ENCODE measurements around the gene DGCR6. TPM values are rescaled to one million over a fixed set of nuclear protein-coding genes. Genes with fewer than 3 reads are reported as not detected.
"Not testable (repeated sequence)": the region's sequence is repeated elsewhere in the genome, so short reads cannot be mapped to it uniquely, and the experiment has no call there.

DGCR6 gene
- polyA plus RNA-seq, 5 donors, result 8.7 to 17.2 (median 12.4) TPM

DNA sequence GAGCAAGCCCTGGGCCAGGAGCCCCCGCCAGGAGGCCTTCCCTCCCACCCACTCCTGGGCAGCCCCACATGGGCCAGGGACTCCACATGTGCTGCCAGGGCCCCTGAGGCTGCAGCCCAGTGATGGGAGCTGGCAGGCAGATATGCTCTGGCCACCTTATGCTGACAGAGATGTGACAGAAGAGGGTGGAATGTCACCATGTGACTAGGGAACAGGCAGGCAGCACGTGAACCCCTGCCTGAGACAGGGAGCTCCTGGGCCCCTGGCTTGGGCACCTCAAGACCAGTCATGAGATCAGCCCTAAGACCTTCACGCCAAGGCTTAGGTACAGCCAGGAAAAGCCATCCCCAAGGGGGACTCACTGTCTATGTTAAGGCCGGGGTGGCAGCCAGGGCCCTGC, 20.9 kb downstream of the DGCR6 start:
- DNase-seq, result no peak

DNA sequence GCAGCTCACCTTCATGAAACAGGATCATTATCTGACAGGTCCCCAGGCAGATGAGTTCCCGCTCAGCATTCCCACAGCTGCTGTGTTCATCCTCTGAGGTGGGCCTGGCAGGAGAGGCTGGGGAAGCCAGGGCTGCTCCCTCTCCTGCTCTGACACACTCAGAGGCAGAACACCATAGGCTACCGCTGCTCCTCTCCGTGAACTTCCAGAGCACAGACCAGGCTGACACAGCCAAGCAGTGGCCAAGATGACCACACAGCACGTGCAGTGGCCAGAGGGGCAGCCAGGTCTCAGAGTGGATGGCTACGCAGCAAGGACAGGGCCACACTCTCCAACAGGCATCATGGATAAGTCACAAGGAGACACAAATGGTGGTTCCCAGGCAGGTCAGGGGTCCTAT, 21.5 kb downstream of the DGCR6 start:
- no peak for DNase-seq

DNA sequence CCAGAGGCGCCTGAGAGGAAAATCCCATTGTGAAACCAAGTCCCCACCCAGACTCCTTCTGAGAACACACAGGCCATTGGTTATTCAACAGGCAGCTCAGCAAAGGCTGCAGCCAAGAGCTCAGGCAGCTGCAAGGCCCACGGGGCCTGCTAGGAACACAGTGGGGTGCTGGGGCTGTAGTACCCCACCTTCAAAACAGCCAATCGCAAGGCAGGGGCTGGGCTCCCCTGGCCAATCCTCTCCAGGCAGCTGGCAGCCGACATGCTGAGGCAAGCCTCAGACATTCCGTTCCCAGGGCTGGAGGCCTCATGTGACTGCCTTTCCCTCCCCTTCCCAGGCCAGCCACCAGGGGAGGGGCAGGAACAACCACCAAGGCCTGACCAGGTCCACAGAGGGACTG, 23.3 kb downstream of the DGCR6 start:
- no peak for DNase-seq

DNA sequence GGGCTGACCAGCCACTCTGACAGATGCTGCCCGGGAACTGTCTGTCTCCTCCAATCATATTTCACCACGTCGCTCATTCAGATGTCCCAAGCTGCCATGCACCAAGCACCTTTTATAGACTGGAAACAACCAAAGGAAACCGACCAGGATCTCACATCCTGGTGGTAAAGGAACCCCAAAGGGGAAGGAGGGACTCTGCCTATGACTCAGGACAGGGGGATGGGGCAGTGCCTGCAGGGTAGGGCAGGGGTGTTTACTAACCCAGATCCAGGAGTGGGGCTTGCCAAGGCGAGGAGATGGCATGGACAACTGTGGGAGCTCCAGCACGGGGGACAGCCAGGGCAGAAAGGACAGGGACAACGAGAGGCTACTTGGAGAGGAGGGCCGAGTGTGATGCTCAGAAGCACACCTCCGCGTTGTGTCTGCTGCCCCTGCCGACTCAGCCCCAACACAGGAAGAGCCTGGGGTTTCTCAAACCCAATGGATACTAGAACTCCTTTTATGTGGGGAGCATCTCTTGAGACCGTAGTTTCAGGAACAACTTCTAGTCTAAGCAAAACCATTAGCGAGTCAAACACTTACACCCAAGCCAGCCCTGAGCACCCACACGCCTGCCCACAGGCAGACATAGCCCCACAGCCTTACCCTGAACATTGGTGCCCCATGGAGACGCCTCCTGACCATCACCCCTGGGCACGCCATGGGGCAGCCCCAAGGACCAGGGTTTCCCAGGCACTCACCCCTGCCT, 26.0 kb downstream of the DGCR6 start:
- DNase-seq, result no peak

DNA sequence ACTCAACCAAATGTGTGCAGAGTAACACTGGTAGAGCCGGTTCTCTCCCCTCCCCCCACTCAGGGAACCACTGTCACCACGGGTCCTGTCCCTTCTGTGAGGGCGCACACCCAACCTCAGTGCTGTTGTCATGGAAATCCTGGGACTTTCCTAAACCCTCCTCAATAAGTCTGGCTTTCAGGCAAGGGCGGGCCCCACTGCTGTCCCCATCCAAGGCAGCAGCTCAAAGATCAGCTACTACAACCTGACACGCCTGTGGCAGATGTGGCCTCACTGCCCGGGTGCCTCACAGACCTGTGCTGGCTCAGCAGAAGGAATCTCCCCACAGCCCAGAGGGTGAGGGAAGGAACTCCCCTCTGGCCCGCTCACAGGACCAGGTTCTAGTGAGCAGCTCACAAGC, 27.8 kb downstream of the DGCR6 start:
- DNase-seq, result no peak

DNA sequence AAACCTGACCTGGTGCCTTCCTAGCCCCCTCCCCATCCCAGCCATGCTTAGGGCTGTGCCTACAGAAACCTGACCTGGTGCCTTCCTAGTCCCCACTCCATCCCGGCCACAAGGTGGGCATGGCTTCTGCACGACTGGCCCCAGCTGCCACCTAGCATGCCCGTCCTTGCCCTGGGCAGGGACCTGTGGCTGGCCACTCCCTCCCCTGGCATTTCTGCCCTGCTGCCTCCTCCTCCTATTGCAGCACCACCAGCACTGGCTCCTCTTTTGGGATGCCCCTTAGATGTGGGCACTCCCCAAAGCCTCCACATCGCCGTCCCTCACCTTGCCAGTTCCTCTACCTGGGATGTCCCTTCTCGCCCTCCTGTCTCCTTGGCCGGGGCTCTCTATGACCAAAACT, 28.6 kb downstream of the DGCR6 start:
- DNase-seq, result not testable (repeated sequence)

DNA sequence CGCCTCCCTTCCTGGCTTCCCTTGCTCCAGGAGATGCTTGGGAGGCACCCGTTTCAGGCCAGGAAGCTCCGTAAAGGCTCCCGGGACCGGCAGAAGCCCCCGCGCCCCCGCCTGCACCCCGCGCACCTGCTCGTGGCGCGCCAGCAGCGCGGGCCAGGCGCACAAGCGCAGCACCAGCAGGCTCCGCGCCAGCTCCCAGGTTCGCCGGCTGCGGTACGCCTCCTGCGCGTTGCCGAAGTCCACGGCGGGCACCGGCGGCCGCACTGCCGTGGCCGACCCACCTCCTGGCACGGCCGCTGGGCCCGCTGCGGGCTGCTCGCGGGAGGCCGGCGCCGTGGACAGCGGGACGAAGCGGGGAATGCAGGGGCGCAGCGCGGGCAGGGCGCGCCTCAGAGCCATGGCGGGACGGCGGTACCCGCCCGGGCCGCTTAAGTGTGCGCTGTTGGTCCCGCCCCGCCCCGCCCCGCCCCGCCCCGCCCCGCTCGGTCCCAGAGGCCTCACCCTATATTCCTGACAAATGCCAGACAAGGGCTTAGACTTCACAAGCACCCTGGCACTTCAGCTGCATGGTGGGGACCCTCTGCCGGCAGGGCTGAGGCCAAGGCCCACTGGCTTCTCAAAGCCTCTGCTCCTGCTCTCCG, 29.9 kb downstream of the DGCR6 start, which contains the start of gene PRODH:
PRODH (minus strand) TSS at position 405 of the 641 bp plus-strand sequence; CDS start at position 399, 6 bp downstream.
- DNase-seq, result no peak

DNA sequence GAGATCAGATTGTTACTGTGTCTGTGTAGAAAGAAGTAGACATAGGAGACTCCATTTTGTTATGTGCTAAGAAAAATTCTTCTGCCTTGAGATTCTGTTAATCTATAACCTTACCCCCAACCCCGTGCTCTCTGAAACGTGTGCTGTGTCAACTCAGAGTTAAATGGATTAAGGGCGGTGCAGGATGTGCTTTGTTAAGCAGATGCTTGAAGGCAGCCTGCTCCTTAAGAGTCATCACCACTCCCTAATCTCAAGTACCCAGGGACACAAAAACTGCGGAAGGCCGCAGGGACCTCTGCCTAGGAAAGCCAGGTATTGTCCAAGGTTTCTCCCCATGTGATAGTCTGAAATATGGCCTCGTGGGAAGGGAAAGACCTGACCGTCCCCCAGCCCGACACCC, 32.6 kb downstream of the DGCR6 start:
- DNase-seq, result not testable (repeated sequence)

DNA sequence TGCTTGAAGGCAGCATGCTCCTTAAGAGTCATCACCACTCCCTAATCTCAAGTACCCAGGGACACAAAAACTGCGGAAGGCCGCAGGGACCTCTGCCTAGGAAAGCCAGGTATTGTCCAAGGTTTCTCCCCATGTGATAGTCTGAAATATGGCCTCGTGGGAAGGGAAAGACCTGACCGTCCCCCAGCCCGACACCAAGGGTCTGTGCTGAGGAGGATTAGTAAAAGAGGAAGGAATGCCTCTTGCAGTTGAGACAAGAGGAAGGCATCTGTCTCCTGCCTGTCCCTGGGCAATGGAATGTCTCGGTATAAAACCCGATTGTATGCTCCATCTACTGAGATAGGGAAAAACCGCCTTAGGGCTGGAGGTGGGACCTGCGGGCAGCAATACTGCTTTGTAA, 41.0 kb downstream of the DGCR6 start:
- not testable (repeated sequence) for DNase-seq

DNA sequence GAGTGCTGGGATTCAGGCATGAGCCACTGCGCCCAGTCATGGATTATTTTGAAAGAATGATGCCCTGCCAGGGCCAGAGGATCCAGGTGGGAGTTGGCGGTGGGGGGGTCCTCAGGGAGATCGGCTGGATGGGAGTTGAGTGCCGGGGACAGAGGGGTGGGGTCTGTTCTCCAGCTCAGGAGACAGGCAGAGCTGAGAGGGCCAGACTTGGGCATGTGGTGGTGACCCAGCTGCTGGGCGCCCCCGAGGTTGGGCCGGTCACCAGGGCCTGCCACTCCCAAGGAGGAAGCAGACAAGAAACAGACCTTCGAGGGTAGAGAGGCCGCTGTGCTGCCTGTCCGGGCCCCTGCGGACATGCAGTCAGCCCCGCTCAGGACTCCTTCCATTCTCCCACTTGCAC, 41.8 kb downstream of the DGCR6 start:
- no peak for DNase-seq

DNA sequence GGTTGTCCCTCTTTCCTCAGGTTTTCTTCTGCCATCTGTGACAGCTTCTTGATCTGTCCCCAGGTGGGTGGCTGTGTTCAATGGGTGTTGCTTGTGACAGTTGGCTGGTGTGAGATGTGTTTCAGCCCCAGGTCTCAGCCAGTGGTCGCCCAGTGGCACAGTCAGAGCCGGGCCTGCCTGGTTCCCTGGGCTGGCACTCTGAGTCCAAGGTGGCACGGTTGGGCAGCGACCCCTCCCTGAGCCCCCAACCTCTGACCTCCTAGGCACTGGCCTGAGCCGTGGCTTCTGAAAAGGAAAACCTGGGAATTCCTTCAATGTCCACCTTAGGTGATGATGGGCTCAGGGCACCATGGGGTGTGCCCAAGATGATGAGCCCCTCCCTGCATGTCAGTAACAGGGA, 44.0 kb downstream of the DGCR6 start:
- no peak for DNase-seq

DNA sequence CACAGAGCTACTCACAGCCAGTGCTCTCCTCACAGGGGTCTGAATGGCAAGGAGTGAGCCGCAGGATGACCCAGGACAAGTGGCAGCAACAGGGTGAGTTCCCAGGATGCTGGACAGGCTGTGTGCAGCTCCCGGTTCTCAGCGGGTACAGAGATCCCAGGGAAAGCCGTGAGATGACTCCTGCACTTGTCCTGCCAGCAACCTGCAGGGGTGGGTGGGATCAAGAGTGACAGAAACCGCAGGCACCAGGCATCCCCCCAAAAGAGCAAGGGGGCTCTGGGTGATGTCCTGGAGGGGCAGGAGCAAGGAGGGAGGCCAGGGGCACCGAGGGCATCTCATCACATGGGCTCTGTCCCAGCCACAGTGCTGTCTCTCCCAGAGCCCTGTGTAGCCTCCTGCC, 45.9 kb downstream of the DGCR6 start:
- no peak for DNase-seq

DNA sequence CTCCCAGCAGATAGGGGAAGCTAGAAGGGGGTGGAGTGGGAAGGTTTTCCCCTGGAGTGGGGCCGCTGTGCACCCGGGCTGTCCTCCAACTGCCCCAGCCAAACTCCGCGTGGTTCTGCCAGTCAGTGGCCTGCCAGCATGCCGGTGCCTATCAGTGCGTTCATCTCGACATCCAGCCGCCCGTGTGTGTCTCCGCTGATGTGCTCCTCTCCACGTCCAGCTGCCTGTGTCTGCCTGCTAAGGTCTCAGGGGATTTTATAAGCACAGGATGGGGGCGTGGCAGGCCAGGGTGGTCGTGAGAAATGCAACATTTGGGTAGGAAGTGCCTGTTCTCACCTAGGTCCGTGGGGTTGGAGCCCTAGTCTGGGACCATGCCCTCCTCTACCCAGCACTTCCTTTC, 47.0 kb downstream of the DGCR6 start:
- DNase-seq, result not testable (repeated sequence)

DNA sequence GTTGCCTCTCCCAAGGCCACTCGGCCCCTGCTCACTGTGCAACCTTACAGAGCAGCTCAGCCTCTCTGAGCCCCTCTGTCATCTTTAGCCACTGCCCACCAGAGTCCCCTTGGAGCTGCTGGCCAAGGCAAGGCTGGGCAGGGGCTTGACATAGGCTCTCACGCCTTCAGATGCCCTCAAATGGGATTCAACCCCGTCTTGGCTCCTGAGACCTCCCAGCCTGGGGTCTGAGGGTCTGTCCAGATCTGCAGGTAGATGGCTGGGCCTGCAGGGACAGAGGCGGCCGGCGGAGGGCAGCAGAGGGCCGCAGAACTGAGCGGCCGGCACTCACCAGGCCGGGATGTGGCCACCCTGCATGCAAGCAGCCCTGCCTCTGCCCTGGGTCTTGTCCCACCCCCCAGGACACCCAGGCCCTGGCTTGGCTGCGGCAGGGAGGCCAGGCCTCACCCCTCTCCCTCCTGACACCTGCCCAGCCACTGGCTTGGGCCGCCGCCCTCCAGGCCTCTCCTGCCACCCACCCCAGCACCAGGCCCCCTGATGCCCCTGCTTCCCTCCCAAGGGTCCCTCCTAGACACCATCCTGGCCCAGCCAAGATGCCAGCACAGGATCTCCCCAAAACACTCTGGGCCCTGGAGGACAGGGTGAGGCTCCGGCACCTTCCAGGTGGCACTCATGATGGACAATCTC, 48.3 kb downstream of the DGCR6 start:
- peak; percentile 41 to 43 for DNase-seq

DNA sequence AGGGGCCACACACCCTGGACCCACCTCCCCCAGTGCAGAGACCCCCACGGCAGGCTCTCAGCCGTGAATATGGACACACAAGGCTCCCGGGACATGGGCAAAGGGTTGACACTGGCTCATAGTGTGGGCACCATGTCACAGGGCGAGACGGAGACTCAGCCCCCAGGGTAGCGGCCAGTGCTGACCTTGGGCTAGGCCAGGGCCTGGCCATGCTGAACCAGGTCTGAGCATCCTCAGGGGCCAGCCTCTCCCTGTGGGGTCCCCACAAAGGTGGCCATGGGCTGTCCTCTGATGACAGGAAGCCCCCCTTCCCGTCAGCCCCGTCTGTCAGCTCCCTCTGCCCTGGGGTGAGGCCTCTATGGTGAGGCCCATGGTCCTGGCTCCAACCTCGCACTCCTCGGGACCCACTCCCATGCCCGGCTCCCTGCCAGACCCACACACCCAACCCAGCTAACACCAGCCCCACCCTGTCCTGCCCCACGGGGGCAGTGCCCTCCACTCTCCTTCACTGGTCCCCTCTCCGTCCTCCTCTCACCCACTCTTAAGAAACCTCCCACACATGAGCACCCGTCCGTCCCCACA, 49.0 kb downstream of the DGCR6 start:
- DNase-seq, result no peak

DNA sequence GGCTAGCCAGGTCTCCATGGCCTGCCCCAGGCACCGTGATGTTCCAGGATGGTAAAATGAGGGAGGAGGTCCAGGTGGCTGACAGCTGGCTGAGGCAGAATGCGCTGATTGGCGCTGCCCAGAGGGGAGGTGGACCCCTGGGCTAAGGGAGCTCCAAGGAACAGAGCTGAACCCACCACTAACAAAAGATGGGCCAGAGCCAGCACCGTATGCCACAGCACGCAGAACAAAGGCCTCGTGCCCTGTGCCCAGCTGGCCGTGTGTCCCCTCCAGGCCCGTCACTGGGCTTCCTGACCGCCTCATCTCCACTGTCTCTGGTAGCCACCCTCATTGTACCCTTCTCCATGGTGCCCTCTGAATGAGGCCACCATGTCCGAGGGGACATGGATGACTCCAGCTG, 49.6 kb downstream of the DGCR6 start:
- DNase-seq, result no peak

DNA sequence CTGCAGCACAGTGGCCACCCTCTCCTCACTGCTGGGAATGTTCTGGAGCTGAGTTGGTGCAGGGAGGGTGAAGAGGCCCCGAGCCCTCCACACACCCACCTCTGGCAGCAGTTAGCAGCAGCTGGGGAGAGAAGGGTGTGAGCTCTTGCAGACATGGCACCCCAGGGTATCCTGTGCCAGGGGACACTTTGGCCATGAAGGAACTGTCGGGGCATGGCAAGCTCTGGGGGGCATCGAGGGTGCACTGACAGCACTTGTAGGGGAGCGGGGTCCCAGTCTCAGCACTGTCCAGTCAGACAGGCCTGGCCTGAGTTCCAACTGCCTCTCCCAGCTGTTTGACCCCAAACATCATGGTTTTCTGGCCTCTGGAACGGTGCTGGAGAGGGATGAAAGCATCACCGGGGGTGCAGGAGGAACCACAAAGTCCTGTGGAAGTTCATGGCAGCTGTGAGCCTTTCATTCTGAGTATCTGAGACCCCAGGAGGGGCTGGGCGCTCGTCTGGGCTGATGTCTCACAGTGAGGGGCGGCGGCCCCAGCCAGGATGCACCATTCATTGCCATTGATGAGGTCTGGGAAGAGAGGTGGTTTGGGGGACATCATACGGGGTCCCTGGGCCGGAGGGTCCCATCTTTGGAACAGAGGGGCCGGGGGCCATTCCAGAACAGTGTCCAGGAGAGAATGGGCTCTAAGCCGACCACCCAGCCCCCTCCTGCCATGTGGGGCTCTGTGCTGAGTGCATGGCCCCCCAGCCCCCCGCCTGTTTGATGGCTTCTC, 50.2 kb downstream of the DGCR6 start:
- not testable (repeated sequence) for DNase-seq

DNA sequence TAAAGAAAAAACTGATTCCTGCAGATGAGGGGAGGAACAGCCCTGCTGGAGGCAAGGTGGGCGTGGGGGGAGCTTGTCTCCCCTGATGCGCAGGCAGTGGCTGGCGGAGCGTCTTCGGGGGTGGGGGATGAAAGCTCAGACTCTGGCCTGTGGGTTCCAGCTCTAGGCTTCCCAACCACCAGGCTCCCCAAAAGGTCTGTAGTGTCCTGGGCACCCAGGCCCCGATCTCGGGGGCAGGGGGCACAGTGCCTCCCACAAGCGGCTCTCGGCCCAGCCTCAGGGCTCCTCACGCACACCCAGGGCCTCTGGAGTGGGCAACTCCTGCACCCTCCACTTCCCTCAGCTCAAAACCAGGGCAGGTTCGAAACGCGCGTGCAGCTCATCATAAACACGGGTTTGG, 50.8 kb downstream of the DGCR6 start:
- DNase-seq, result not testable (repeated sequence)

DNA sequence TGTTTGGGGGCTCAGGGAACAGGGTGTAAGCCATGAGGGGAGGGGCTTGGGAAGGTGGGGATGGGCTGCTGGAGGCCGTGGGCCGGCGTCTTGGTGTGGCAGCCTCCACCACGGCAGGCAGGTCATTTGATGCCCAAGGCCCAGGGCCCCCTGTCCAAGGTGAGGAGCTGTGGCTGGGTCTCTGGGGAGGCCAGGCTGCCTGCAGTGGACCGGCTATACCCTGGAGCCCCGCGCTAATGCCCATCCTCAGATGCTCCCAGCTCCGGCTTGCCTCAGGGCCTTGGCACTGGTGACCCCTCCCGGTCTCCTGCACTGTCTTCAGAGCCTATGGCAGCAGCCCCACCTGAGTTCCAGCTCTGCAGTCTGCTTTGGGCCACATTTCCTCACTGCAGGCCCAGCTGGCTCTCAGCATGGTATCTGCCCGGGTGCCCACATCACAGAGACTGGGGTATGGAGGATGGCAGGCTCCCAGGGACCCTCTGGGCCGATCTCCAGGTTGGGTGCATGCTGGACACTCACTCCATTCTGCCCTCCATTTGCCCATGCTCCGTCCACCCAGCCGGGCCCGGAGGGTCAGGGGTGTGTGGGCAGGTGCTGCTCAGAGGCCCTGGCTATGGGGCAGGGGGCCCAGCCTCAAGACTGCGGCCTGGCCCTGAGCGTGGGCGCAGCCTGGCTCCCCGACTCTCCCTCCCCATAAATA, 51.7 kb downstream of the DGCR6 start:
- not testable (repeated sequence) for DNase-seq

DNA sequence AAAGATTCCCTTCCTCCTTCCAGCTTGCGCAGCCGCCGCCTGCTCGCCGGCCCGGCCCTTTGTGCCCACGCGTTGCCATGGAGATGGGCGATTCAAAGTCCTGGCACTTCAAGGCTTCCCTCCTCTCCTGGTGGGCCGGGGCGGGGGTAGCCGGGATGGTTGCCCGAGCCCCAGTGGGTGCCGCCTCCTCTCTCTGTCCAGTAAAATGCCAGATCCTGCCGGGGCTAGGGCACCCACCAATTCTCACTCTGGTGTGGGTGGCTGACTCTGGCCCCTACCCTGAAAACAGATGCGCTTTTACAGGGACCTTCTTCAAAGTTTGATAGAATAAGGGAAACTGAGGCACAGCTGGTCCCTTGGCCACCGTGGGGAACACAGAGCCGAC, 52.2 kb downstream of the DGCR6 start:
- not testable (repeated sequence) for DNase-seq

DNA sequence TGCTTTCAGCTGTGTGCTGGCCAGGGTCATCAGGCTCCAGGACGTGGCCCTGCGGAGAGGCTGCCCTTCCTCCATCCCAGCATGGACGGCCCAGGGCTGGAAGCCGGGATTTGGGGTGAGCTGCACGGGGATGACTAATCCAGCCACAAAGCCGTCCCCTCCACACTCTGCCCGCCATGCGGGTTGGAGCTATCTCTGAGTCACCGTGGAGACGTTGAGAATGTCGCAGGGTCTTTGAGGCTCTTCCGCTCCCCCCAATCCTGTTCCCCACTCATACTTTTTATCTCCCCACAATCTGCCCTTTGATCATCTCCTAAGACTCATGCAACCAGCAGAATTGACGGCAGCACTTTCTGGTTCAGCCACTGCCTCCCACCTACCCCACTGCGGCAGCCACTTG, 52.6 kb downstream of the DGCR6 start:
- not testable (repeated sequence) for DNase-seq

All from right lung (tissue), 5 donors.